ENCODE results near the gene COA1. TPM values are rescaled to one million over a fixed set of nuclear protein-coding genes. Genes with fewer than 3 reads are reported as not detected.

COA1 gene
- total and polyA plus RNA-seq, 9 of the 15 experiments (the other 6 are each of a cell fraction or from before 2014, with no cell fraction given) = 98.9 to 463 (median 181) TPM

GRCh38 chr7:43766564-43766963 is 37.2 kb upstream of the COA1 start (continued):
- TF ChIP-seq, protein P1, sequence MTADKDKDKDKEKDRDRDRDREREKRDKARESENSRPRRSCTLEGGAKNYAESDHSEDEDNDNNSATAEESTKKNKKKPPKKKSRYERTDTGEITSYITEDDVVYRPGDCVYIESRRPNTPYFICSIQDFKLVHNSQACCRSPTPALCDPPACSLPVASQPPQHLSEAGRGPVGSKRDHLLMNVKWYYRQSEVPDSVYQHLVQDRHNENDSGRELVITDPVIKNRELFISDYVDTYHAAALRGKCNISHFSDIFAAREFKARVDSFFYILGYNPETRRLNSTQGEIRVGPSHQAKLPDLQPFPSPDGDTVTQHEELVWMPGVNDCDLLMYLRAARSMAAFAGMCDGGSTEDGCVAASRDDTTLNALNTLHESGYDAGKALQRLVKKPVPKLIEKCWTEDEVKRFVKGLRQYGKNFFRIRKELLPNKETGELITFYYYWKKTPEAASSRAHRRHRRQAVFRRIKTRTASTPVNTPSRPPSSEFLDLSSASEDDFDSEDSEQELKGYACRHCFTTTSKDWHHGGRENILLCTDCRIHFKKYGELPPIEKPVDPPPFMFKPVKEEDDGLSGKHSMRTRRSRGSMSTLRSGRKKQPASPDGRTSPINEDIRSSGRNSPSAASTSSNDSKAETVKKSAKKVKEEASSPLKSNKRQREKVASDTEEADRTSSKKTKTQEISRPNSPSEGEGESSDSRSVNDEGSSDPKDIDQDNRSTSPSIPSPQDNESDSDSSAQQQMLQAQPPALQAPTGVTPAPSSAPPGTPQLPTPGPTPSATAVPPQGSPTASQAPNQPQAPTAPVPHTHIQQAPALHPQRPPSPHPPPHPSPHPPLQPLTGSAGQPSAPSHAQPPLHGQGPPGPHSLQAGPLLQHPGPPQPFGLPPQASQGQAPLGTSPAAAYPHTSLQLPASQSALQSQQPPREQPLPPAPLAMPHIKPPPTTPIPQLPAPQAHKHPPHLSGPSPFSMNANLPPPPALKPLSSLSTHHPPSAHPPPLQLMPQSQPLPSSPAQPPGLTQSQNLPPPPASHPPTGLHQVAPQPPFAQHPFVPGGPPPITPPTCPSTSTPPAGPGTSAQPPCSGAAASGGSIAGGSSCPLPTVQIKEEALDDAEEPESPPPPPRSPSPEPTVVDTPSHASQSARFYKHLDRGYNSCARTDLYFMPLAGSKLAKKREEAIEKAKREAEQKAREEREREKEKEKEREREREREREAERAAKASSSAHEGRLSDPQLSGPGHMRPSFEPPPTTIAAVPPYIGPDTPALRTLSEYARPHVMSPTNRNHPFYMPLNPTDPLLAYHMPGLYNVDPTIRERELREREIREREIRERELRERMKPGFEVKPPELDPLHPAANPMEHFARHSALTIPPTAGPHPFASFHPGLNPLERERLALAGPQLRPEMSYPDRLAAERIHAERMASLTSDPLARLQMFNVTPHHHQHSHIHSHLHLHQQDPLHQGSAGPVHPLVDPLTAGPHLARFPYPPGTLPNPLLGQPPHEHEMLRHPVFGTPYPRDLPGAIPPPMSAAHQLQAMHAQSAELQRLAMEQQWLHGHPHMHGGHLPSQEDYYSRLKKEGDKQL (CRISPR knock-in tag; IDR thresholded peaks at IDR 0.05; ENCODE audit: borderline replicate concordance) = no peak
- TF ChIP-seq BMI1 (IDR thresholded peaks at IDR 0.05; ENCODE audit: low read length) = no peak
- TF ChIP-seq, protein P2, sequence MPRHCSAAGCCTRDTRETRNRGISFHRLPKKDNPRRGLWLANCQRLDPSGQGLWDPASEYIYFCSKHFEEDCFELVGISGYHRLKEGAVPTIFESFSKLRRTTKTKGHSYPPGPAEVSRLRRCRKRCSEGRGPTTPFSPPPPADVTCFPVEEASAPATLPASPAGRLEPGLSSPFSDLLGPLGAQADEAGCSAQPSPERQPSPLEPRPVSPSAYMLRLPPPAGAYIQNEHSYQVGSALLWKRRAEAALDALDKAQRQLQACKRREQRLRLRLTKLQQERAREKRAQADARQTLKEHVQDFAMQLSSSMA (CRISPR knock-in tag; IDR thresholded peaks at IDR 0.05) = no peak
- no peak for TF ChIP-seq TCFL5 (CRISPR knock-in tag; conservative IDR thresholded peaks at IDR 0.05)
- TF ChIP-seq ZNF586 (CRISPR knock-in tag; conservative IDR thresholded peaks at IDR 0.05) = no peak
- no peak for TF ChIP-seq FOXK2 (conservative IDR thresholded peaks at IDR 0.05 in 1 of 2, IDR thresholded peaks at IDR 0.05 in 1 of 2; ENCODE audit: low read depth in 2 of 2)
- TF ChIP-seq ZBTB40 (IDR thresholded peaks at IDR 0.05) = no peak
- TF ChIP-seq ZBTB40 (CRISPR knock-in tag; IDR thresholded peaks at IDR 0.05) = no peak
- TF ChIP-seq ZNF146 (CRISPR knock-in tag; IDR thresholded peaks at IDR 0.05; ENCODE audit: unreplicated experiment) = no peak
- no peak for TF ChIP-seq MLLT1 (IDR thresholded peaks at IDR 0.05)
- TF ChIP-seq CREB1 (IDR thresholded peaks at IDR 0.05) = no peak
- no peak for TF ChIP-seq CREB1 (CRISPR knock-in tag; IDR thresholded peaks at IDR 0.05)
- no peak for TF ChIP-seq ELF1 (tag; IDR thresholded peaks at IDR 0.05)
